Astrocyte (in vitro differentiated cells and primary cell): ENCODE measurements around the gene KCND2. TPM values are rescaled to one million over a fixed set of nuclear protein-coding genes. Genes with fewer than 3 reads are reported as not detected.

Experiments
- DNase-seq: peaks from one replicate; pipeline ENCODE4 v3.0.0-alpha.2; 2010; ENCODE audit warnings: low read depth
- FAIRE-seq: peaks from 2 replicates; lab custom pipeline; 2011; peaks lifted over from hg19 to GRCh38; lab: Jason Lieb, UNC
- H2AFZ ChIP-seq: 2 replicates; pipeline ENCODE4 v1.6.0; 2012; ENCODE audit warnings: low read depth, low read length, inconsistent platforms
- H3K27ac ChIP-seq: 2 replicates; pipeline ENCODE4 v1.5.1; 2011; ENCODE audit warnings: low read depth, low read length, inconsistent platforms
- H3K27me3 ChIP-seq: 2 replicates; pipeline ENCODE4 v1.6.0; 2011; ENCODE audit warnings: low read length, inconsistent platforms; ENCODE audit not compliant: insufficient read depth
- H3K36me3 ChIP-seq: 2 replicates; pipeline ENCODE4 v1.5.1; 2011; ENCODE audit warnings: low read length, inconsistent platforms; ENCODE audit not compliant: insufficient read depth
- H3K4me1 ChIP-seq: 2 replicates; pipeline ENCODE4 v1.5.1; 2011; ENCODE audit warnings: low read length, inconsistent platforms; ENCODE audit not compliant: insufficient read depth
- H3K4me2 ChIP-seq: 2 replicates; pipeline ENCODE4 v1.6.0; 2012; ENCODE audit warnings: low read length, inconsistent platforms
- H3K4me3 ChIP-seq: 2 replicates; pipeline ENCODE4 v1.5.1; 2011; ENCODE audit warnings: low read depth, mild to moderate bottlenecking, low read length, inconsistent platforms; ENCODE audit not compliant: insufficient read depth
- H3K79me2 ChIP-seq: 2 replicates; pipeline ENCODE4 v1.6.0; 2012; ENCODE audit warnings: mild to moderate bottlenecking, low read length, inconsistent platforms; ENCODE audit not compliant: insufficient read depth
- H3K9ac ChIP-seq: 2 replicates; pipeline ENCODE4 v1.6.0; 2012; ENCODE audit warnings: mild to moderate bottlenecking, low read length, inconsistent platforms
- H3K9me3 ChIP-seq: 2 replicates; pipeline ENCODE4 v1.5.1; 2012; ENCODE audit warnings: low read depth, mild to moderate bottlenecking, low read length, inconsistent platforms; ENCODE audit not compliant: insufficient read depth
- H4K20me1 ChIP-seq: 2 replicates; pipeline ENCODE4 v1.6.0; 2012; ENCODE audit warnings: low read length, inconsistent platforms; ENCODE audit not compliant: insufficient read depth
- H3K27ac Mint-ChIP-seq: one replicate; pipeline ENCODE4 v1.8.0; 2021; ENCODE audit warnings: mild to moderate bottlenecking, mixed read lengths; ENCODE audit not compliant: unreplicated experiment
- H3K27me3 Mint-ChIP-seq: one replicate; pipeline ENCODE4 v1.8.0; 2021; ENCODE audit warnings: low read depth, mixed read lengths; ENCODE audit not compliant: unreplicated experiment
- H3K36me3 Mint-ChIP-seq: one replicate; pipeline ENCODE4 v1.8.0; 2021; ENCODE audit warnings: low read depth, mixed read lengths; ENCODE audit not compliant: unreplicated experiment
- H3K4me1 Mint-ChIP-seq: one replicate; pipeline ENCODE4 v1.8.0; 2021; ENCODE audit warnings: low read depth, mixed read lengths; ENCODE audit not compliant: unreplicated experiment
- H3K4me3 Mint-ChIP-seq: one replicate; pipeline ENCODE4 v1.8.0; 2021; ENCODE audit warnings: mild to moderate bottlenecking, moderate library complexity, mixed read lengths; ENCODE audit not compliant: unreplicated experiment
- H3K9me3 Mint-ChIP-seq: one replicate; pipeline ENCODE4 v1.8.0; 2021; ENCODE audit warnings: mild to moderate bottlenecking, mixed read lengths; ENCODE audit not compliant: unreplicated experiment
- CTCF ChIP-seq: IDR thresholded peaks from 2 replicates; pipeline ENCODE4 v1.5.1; 2011; ENCODE audit warnings: low read depth, mild to moderate bottlenecking, inconsistent platforms, low read length, moderate library complexity; ENCODE audit not compliant: insufficient read depth
- EZH2 ChIP-seq: IDR thresholded peaks from 2 replicates; pipeline ENCODE4 v1.6.1; 2012; ENCODE audit warnings: mild to moderate bottlenecking, low read length, inconsistent platforms; ENCODE audit not compliant: insufficient read depth
- total RNA-seq: library from RNA; stranded (reverse); gene quantifications from 2 replicates; pipeline ENCODE4 v1.2.1, GENCODE V29; 2021

Gene KCND2
- total RNA-seq, 1 donor from 2014 or later = 0.30 TPM

- no peaks in the 10 kb centered on the region for H3K4me1 ChIP-seq
- H4K20me1 ChIP-seq = no peaks in the 10 kb centered on the region
- Mint-ChIP-seq H3K9me3 (no peaks in the 10 kb centered on the region), H3K4me3 (no peak overlapping the region), H3K4me1 (no peaks in the 10 kb centered on the region), H3K36me3 (no peaks in the 10 kb centered on the region), H3K27ac (no peak overlapping the region), H3K27me3 (no peaks in the 10 kb centered on the region)
- H3K27ac ChIP-seq = no peak overlapping the region
- no peak overlapping the region for H3K9ac ChIP-seq
- no peak overlapping the region for H3K4me3 ChIP-seq
- no peak for DNase-seq
- H2AFZ ChIP-seq = no peak overlapping the region
- no peaks in the 10 kb centered on the region for H3K9me3 ChIP-seq
- FAIRE-seq = no peak
- no peaks in the 10 kb centered on the region for H3K36me3 ChIP-seq
- no peaks in the 10 kb centered on the region for H3K27me3 ChIP-seq
- no peak overlapping the region for H3K4me2 ChIP-seq
- TF ChIP-seq EZH2 = no peak
- TF ChIP-seq CTCF = no peak
- no peaks in the 10 kb centered on the region for H3K79me2 ChIP-seq
These were observed 254.0 kb downstream of the KCND2 start for GRCh38 chr7:120526902-120527509.

GRCh38 chr7:120529736-120530135 lies 256.8 kb downstream of the KCND2 start:
- TF ChIP-seq CTCF (no peak), EZH2 (no peak)
- Histone ChIP-seq H3K27me3 (no peaks in the 10 kb centered on the region), H3K4me3 (no peak overlapping the region), H3K4me2 (no peak overlapping the region), H3K4me1 (no peaks in the 10 kb centered on the region), H3K9ac (no peak overlapping the region), H3K79me2 (no peaks in the 10 kb centered on the region), H4K20me1 (no peaks in the 10 kb centered on the region), H3K9me3 (no peaks in the 10 kb centered on the region), H3K36me3 (no peaks in the 10 kb centered on the region), H2AFZ (no peak overlapping the region), H3K27ac (no peak overlapping the region)
- Mint-ChIP-seq H3K4me3 (no peak overlapping the region), H3K27ac (no peak overlapping the region), H3K4me1 (no peaks in the 10 kb centered on the region), H3K9me3 (no peaks in the 10 kb centered on the region), H3K36me3 (no peaks in the 10 kb centered on the region), H3K27me3 (no peaks in the 10 kb centered on the region)
- no peak for FAIRE-seq
- no peak for DNase-seq

- Histone ChIP-seq H3K9me3 (no peaks in the 10 kb centered on the region), H4K20me1 (no peaks in the 10 kb centered on the region), H3K9ac (no peak overlapping the region), H3K27ac (no peak overlapping the region), H3K27me3 (no peaks in the 10 kb centered on the region), H3K79me2 (no peaks in the 10 kb centered on the region), H3K36me3 (no peaks in the 10 kb centered on the region), H3K4me3 (no peak overlapping the region), H3K4me2 (no peak overlapping the region), H2AFZ (no peak overlapping the region), H3K4me1 (no peaks in the 10 kb centered on the region)
- no peaks in the 10 kb centered on the region for H3K36me3 Mint-ChIP-seq
- no peak for DNase-seq
- H3K27me3 Mint-ChIP-seq = no peaks in the 10 kb centered on the region
- no peak for TF ChIP-seq EZH2
- TF ChIP-seq CTCF = no peak
- no peak overlapping the region for H3K27ac Mint-ChIP-seq
- H3K9me3 Mint-ChIP-seq = no peaks in the 10 kb centered on the region
- no peak for FAIRE-seq
- no peak overlapping the region for H3K4me3 Mint-ChIP-seq
- no peaks in the 10 kb centered on the region for H3K4me1 Mint-ChIP-seq
These were observed 265.4 kb downstream of the KCND2 start for GRCh38 chr7:120538335-120538734.
